DMS53 treated with DMSO at 0.1 percent for 48 hours (cell line): ENCODE measurements around the gene RBMY1A1.
"Not testable (repeated sequence)": the region's sequence is repeated elsewhere in the genome, so short reads cannot be mapped to it uniquely, and the experiment has no call there.

ENCODE experiments used
- DNase-seq: peaks from one replicate; lab custom pipeline; 2025; ENCODE audit not compliant: unreplicated experiment; lab: John Stamatoyannopoulos, UW

RBMY1A1 gene

GRCh38 chrY:21534579-21534978 is at the start of gene RBMY1A1:
RBMY1A1 (plus strand) TSS chrY:21534879; CDS start chrY:21536892, 2,013 bp downstream.
- DNase-seq, result not testable (repeated sequence)

DNA sequence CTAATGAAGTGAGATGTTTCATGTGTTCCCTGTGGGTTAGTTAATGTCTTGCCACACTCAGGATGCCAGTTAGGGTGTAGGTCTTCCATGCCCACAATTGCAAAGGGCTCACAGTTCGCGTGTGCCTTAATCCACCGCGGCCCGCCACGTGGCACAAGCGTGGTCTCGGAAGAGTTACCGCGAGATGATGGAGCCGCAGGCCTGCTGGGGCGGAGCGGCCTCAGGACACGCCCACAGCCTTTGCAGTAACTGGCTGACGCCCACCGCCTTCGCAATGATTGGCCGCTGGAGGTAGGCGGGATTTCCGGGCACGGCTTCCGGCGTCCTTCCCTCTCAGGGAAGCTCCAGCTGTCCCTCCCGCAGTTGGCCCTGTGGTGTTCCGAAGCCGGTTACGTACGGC is 23.6 kb upstream of the RBMY1A1 start, which contains the start of gene RBMY1B:
TSS of gene RBMY1B (plus strand) at position 301 of the 400 bp plus-strand sequence. CDS start 2,013 bp downstream, outside the sequence.
- DNase-seq, result not testable (repeated sequence)

DNA sequence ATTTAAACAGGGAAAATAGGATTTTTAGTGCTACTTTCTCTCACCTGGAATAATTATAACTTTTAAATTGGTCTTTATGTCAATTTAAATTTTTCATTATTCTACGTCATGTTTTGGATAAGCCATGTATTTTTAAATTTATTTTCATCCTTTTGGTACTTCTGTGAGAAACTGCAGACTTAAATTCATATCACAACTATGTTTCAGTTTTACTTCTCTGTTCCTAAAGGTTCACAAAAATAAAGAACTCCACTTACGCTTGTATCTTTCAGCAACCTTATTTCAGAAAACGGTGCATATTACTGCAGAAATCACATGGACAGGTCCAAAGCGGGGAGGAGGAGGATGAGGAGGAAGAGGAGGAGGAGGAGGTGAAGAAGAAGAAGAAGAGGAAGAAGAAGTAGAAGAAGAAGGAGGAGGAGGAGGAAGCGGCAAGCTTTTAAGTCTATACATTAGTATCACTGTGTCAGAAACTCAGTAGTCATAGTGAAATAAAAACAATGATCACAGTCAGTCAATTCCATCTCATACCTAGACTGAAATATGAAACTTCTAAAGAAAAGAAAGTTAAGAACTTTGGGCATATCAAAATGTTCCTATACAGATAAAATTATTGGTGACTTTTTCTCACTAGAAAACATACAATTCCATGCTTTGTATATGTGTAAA is 24.8 kb downstream of the RBMY1A1 start:
- DNase-seq, result not testable (repeated sequence)

GRCh38 chrY:21585449-21585848 is 50.8 kb downstream of the RBMY1A1 start:
- no peak for DNase-seq

- not testable (repeated sequence) for DNase-seq
Observed at GRCh38 chrY:21586454-21586853, 51.8 kb downstream of the RBMY1A1 start.

DNA sequence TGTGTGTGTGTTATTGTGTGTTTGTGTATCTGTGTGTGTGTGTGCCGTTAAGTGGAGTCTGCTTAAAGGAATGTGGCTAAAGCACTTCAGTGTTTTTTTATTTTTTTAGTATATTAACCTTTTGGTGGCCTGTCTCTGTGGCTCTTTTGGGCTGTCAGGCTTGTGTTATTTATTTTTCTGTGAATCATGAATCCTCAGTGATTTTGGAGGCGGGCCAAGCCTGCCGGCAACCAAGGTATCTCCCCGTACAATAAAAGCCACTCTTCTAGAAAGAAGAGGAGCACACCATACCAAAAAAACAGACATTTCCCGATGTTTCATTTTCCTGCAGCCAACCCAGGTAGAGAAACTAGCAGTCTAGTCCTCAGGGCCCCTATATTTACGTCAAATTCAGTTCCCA is 57.4 kb downstream of the RBMY1A1 start:
- DNase-seq, result no peak

DNA sequence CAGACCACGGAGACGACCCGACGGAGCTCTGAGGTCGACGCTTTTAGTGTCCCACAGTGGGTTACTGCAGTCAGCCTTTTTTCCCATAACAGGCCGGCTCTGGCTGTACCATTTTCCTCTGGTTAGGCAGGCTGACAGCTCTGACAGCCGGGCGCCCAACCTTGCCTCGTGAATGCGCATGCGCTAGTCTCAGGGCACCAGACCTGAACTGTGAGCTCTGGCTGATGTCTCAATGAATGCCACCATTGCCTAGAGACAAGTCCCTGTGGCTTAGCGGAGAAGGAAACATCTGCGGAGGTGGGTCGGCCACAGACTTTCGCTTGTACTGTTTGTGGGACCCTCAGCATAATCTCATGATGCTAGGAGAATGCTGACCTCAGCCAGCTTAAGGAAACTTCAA is 61.6 kb downstream of the RBMY1A1 start:
- DNase-seq, result not testable (repeated sequence)
